Breast epithelium (tissue), 3 donors: ENCODE data around the gene RTN4R.
"Not testable (repeated sequence)": the region's sequence is repeated elsewhere in the genome, so short reads cannot be mapped to it uniquely, and the experiment has no call there.

Experiments
- CTCF ChIP-seq, 3 donors: fragments of 450-650 bp; IDR thresholded peaks; one replicate each; pipeline ENCODE4 v1.5.1; 2016 to 2017; ENCODE audit warnings: antibody characterized with exemption in 3 of 3, mild to moderate bottlenecking in 3 of 3, moderate library complexity in 3 of 3
- POLR2A ChIP-seq: fragments of 450-650 bp; IDR thresholded peaks from one replicate; pipeline ENCODE4 v1.6.1; 2016; ENCODE audit warnings: antibody characterized with exemption, mild to moderate bottlenecking, moderate library complexity
- POLR2AphosphoS5 ChIP-seq, 3 donors: sonication (generic); formaldehyde crosslinking; IDR thresholded peaks; one replicate each; pipeline ENCODE4 v1.6.1; 2017; ENCODE audit warnings: antibody characterized with exemption in 3 of 3

DNA sequence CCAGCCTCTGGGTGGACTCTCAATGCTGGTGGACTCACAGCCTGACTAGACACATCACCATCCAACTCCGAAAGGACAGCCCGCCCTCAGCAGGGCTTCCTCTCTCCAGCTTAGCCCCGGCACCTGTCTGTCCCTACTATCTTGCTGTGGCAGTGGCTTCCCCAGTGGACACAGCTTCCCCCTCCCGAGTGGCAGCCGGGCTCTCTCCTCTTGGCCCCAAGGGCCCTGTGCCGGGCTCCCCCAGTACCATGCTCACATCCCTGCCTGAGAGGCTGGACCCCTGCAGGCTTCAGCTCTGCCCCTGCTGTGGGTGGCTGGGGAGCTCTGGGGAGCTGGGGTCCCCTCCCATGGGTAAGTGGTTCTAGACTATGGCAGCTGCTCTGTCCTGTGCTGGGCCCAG, 42.7 kb upstream of the RTN4R start:
- not testable (repeated sequence) for TF ChIP-seq CTCF (IDR thresholded peaks at IDR 0.05); POLR2AphosphoS5 (IDR thresholded peaks at IDR 0.05); POLR2A
